SK-N-SH treated with all-trans-retinoic acid at 6 μM for 48 hours (cell line): ENCODE results near the gene OR9G4.

Source experiments
- ATAC-seq: fragments of 200-7000 bp; cut with Tn5 transposase; 3 replicates; pipeline ENCODE4 v1.9.1; 2020; ENCODE audit warnings: mild to moderate bottlenecking, moderate library complexity
- BACH2 ChIP-seq: fragments of 250-450 bp; sonication (Bioruptor Pico); IDR thresholded peaks from 2 replicates; pipeline ENCODE4 v1.9.0; 2021; ENCODE audit warnings: mild to moderate bottlenecking, borderline replicate concordance
- CSDC2 ChIP-seq: fragments of 250-450 bp; sonication (Bioruptor Pico); IDR thresholded peaks from 2 replicates; pipeline ENCODE4 v1.5.0; 2020; ENCODE audit warnings: mild to moderate bottlenecking, moderate library complexity
- ESRRG ChIP-seq: fragments of 250-450 bp; sonication (Bioruptor Pico); IDR thresholded peaks from 2 replicates; pipeline ENCODE4 v1.6.1; 2021; ENCODE audit warnings: mild to moderate bottlenecking
- GLIS3 ChIP-seq: fragments of 250-450 bp; sonication (Bioruptor Pico); IDR thresholded peaks from 2 replicates; pipeline ENCODE4 v1.5.0; 2020; ENCODE audit warnings: mild to moderate bottlenecking, moderate library complexity
- PPARA ChIP-seq: fragments of 250-450 bp; sonication (Bioruptor Pico); IDR thresholded peaks from 2 replicates; pipeline ENCODE4 v1.5.0; 2020; ENCODE audit warnings: mild to moderate bottlenecking, borderline replicate concordance
- RARB ChIP-seq: fragments of 250-450 bp; sonication (Bioruptor Pico); IDR thresholded peaks from 2 replicates; pipeline ENCODE4 v1.8.0; 2021; ENCODE audit warnings: mild to moderate bottlenecking, moderate library complexity
- SNAI2 ChIP-seq: fragments of 250-450 bp; sonication (Bioruptor Pico); IDR thresholded peaks from 2 replicates; pipeline ENCODE4 v1.5.0; 2020; ENCODE audit warnings: mild to moderate bottlenecking, moderate library complexity
- TCF4 ChIP-seq: fragments of 250-450 bp; sonication (Bioruptor Pico); IDR thresholded peaks from 2 replicates; pipeline ENCODE4 v1.8.0; 2021; ENCODE audit warnings: mild to moderate bottlenecking, moderate library complexity, borderline replicate concordance
- TOX ChIP-seq: fragments of 250-450 bp; sonication (Bioruptor Pico); IDR thresholded peaks from 2 replicates; pipeline ENCODE4 v1.8.0; 2021; ENCODE audit warnings: mild to moderate bottlenecking, moderate library complexity, borderline replicate concordance
- ZC3H10 ChIP-seq: fragments of 250-450 bp; sonication (Bioruptor Pico); IDR thresholded peaks from 2 replicates; pipeline ENCODE4 v1.5.1; 2021; ENCODE audit warnings: mild to moderate bottlenecking, moderate library complexity
- ZFP3 ChIP-seq: fragments of 250-450 bp; sonication (Bioruptor Pico); IDR thresholded peaks from 2 replicates; pipeline ENCODE4 v1.5.0; 2020; ENCODE audit warnings: mild to moderate bottlenecking, moderate library complexity
- ZFP30 ChIP-seq: fragments of 450-650 bp; formaldehyde crosslinking; IDR thresholded peaks from 2 replicates; pipeline ENCODE4 v1.5.0; 2022; ENCODE audit warnings: mild to moderate bottlenecking, moderate library complexity
- ZNF565 ChIP-seq: fragments of 450-650 bp; formaldehyde crosslinking; conservative IDR thresholded peaks from 2 replicates; pipeline ENCODE4 v1.5.0; 2020; ENCODE audit warnings: low read depth, mild to moderate bottlenecking, moderate library complexity
- ZNF8 ChIP-seq: fragments of 450-650 bp; formaldehyde crosslinking; IDR thresholded peaks from 2 replicates; pipeline ENCODE4 v1.5.0; 2020; ENCODE audit warnings: mild to moderate bottlenecking, moderate library complexity
- TF ChIP-seq, protein P1 (sequence below): fragments of 250-450 bp; sonication (Bioruptor Pico); IDR thresholded peaks from 2 replicates; pipeline ENCODE4 v1.8.0; 2020; ENCODE audit warnings: mild to moderate bottlenecking, moderate library complexity, borderline replicate concordance
- TF ChIP-seq, protein P2 (sequence below): fragments of 250-450 bp; sonication (Bioruptor Pico); IDR thresholded peaks from 2 replicates; pipeline ENCODE4 v1.5.1; 2021; ENCODE audit warnings: mild to moderate bottlenecking, moderate library complexity
- TF ChIP-seq, protein P3 (sequence below): fragments of 250-450 bp; sonication (Bioruptor Pico); IDR thresholded peaks from 2 replicates; pipeline ENCODE4 v1.5.1; 2020; ENCODE audit warnings: low read depth, mild to moderate bottlenecking, moderate library complexity
- TF ChIP-seq, protein P4 (sequence below): fragments of 250-450 bp; sonication (Bioruptor Pico); IDR thresholded peaks from 2 replicates; pipeline ENCODE4 v1.8.0; 2021; ENCODE audit warnings: low read depth, mild to moderate bottlenecking, moderate library complexity, borderline replicate concordance

Gene OR9G4

DNA sequence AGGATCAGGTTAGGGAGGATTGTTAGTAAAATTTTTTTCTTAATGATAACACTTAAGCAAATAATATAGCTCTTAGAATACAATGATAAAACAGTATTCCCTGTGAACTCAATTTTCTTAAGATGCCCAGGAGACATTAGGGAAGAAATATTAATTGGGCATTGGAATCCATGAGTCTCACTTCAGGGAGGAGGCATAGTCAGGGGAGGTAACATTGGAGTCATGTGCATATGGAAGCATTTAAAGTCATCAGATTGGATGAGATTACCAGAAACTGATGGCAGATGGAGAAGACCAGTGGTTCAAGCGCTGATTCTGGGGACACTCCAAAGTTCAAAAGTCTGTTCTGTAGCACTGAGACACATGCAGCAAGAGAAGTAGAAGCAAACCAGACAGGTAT, 49.7 kb downstream of the OR9G4 start, which contains the start of gene OR9G1:
Gene OR9G1, plus strand, starts transcription at position 301 of the 400 bp plus-strand sequence. CDS start 1,293 bp downstream, outside the sequence.
- TF ChIP-seq PPARA (CRISPR knock-in tag) (no peak), ZNF8 (no peak), CSDC2 (CRISPR knock-in tag) (no peak), ESRRG (CRISPR knock-in tag) (no peak), ZNF565 (CRISPR knock-in tag) (no peak), TOX (no peak), ZFP3 (CRISPR knock-in tag) (no peak), ZFP30 (no peak), RARB (CRISPR knock-in tag) (no peak), SNAI2 (CRISPR knock-in tag) (no peak), BACH2 (CRISPR knock-in tag) (no peak)
- TF ChIP-seq, protein P1, sequence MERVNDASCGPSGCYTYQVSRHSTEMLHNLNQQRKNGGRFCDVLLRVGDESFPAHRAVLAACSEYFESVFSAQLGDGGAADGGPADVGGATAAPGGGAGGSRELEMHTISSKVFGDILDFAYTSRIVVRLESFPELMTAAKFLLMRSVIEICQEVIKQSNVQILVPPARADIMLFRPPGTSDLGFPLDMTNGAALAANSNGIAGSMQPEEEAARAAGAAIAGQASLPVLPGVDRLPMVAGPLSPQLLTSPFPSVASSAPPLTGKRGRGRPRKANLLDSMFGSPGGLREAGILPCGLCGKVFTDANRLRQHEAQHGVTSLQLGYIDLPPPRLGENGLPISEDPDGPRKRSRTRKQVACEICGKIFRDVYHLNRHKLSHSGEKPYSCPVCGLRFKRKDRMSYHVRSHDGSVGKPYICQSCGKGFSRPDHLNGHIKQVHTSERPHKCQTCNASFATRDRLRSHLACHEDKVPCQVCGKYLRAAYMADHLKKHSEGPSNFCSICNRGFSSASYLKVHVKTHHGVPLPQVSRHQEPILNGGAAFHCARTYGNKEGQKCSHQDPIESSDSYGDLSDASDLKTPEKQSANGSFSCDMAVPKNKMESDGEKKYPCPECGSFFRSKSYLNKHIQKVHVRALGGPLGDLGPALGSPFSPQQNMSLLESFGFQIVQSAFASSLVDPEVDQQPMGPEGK (CRISPR knock-in tag), result no peak
- TF ChIP-seq, protein P2, sequence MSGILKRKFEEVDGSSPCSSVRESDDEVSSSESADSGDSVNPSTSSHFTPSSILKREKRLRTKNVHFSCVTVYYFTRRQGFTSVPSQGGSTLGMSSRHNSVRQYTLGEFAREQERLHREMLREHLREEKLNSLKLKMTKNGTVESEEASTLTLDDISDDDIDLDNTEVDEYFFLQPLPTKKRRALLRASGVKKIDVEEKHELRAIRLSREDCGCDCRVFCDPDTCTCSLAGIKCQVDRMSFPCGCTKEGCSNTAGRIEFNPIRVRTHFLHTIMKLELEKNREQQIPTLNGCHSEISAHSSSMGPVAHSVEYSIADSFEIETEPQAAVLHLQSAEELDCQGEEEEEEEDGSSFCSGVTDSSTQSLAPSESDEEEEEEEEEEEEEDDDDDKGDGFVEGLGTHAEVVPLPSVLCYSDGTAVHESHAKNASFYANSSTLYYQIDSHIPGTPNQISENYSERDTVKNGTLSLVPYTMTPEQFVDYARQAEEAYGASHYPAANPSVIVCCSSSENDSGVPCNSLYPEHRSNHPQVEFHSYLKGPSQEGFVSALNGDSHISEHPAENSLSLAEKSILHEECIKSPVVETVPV (CRISPR knock-in tag), result no peak
- TF ChIP-seq, protein P3, sequence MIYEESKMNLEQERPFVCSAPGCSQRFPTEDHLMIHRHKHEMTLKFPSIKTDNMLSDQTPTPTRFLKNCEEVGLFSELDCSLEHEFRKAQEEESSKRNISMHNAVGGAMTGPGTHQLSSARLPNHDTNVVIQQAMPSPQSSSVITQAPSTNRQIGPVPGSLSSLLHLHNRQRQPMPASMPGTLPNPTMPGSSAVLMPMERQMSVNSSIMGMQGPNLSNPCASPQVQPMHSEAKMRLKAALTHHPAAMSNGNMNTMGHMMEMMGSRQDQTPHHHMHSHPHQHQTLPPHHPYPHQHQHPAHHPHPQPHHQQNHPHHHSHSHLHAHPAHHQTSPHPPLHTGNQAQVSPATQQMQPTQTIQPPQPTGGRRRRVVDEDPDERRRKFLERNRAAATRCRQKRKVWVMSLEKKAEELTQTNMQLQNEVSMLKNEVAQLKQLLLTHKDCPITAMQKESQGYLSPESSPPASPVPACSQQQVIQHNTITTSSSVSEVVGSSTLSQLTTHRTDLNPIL (CRISPR knock-in tag), result no peak
- TF ChIP-seq, protein P4, sequence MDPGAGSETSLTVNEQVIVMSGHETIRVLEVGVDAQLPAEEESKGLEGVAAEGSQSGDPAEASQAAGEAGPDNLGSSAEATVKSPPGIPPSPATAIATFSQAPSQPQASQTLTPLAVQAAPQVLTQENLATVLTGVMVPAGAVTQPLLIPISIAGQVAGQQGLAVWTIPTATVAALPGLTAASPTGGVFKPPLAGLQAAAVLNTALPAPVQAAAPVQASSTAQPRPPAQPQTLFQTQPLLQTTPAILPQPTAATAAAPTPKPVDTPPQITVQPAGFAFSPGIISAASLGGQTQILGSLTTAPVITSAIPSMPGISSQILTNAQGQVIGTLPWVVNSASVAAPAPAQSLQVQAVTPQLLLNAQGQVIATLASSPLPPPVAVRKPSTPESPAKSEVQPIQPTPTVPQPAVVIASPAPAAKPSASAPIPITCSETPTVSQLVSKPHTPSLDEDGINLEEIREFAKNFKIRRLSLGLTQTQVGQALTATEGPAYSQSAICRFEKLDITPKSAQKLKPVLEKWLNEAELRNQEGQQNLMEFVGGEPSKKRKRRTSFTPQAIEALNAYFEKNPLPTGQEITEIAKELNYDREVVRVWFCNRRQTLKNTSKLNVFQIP (CRISPR knock-in tag), result no peak
- no peak for ATAC-seq

DNA sequence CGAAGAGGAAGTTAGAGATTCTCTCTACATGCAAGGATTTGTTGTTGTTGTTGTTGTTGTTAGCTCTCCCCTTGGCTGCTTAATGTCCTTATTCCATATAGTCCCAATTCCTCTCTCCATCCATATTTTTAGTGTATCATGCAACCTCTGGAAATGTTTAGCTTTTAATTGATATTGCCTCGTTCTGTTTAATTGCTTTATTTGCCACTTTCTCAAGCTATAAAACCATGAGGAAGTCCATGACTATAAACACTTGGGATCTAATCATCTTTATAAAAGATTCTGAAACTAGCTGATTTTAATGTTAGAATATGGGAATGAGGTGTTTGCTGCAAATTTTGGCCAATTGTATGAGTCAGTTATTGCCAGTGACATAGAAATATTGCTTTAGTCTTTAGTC, 55.1 kb downstream of the OR9G4 start:
- no peak for TF ChIP-seq CSDC2 (CRISPR knock-in tag)
- no peak for TF ChIP-seq ZNF565 (CRISPR knock-in tag)
- TF ChIP-seq ZFP3 (CRISPR knock-in tag), result no peak
- no peak for TF ChIP-seq ZFP30
- no peak for TF ChIP-seq ZC3H10 (CRISPR knock-in tag)
- TF ChIP-seq TOX, result no peak
- no peak for TF ChIP-seq TCF4 (CRISPR knock-in tag)
- TF ChIP-seq GLIS3 (CRISPR knock-in tag), result no peak
- TF ChIP-seq SNAI2 (CRISPR knock-in tag), result no peak
- TF ChIP-seq, protein P2 (CRISPR knock-in tag), result no peak
- TF ChIP-seq, protein P4 (CRISPR knock-in tag), result no peak
- no peak for TF ChIP-seq ZNF8
- no peak for TF ChIP-seq PPARA (CRISPR knock-in tag)
- no peak for ATAC-seq
